Smooth muscle cell (in vitro differentiated cells): ENCODE measurements around the gene ETFRF1. TPM values are rescaled to one million over a fixed set of nuclear protein-coding genes. Genes with fewer than 3 reads are reported as not detected.

ENCODE experiments used
- DNase-seq: peaks from one replicate; lab custom pipeline; 2025; ENCODE audit not compliant: unreplicated experiment; lab: John Stamatoyannopoulos, UW
- H2AFZ ChIP-seq: fragments of 200-600 bp; sonication (generic); 2 replicates; pipeline ENCODE4 v1.6.0; 2016; ENCODE audit warnings: antibody characterized with exemption, low read depth, mild to moderate bottlenecking
- H3F3A ChIP-seq: fragments of 200-600 bp; sonication (generic); 2 replicates; pipeline ENCODE4 v1.6.0; 2017; ENCODE audit warnings: antibody characterized with exemption, low read depth
- H3K27ac ChIP-seq: fragments of 200-600 bp; sonication (generic); 2 replicates; pipeline ENCODE4 v1.5.1; 2016; ENCODE audit warnings: low read depth, mild to moderate bottlenecking
- H3K27me3 ChIP-seq: fragments of 200-600 bp; sonication (generic); 2 replicates; pipeline ENCODE4 v1.6.1; 2016; ENCODE audit warnings: low read depth, mild to moderate bottlenecking
- H3K36me3 ChIP-seq: fragments of 200-600 bp; sonication (generic); 2 replicates; pipeline ENCODE4 v1.5.1; 2016; ENCODE audit warnings: low read depth
- H3K4me1 ChIP-seq: fragments of 200-600 bp; sonication (generic); 2 replicates; pipeline ENCODE4 v1.5.1; 2016; ENCODE audit warnings: low read depth
- H3K4me2 ChIP-seq: fragments of 200-600 bp; sonication (generic); 2 replicates; pipeline ENCODE4 v1.6.0; 2016; ENCODE audit warnings: mild to moderate bottlenecking
- H3K4me3 ChIP-seq: fragments of 200-600 bp; sonication (generic); 2 replicates; pipeline ENCODE4 v1.5.1; 2016; ENCODE audit warnings: mild to moderate bottlenecking
- H3K79me2 ChIP-seq: fragments of 200-600 bp; sonication (generic); 2 replicates; pipeline ENCODE4 v1.6.0; 2016; ENCODE audit warnings: low read depth, mild to moderate bottlenecking
- H3K9ac ChIP-seq: fragments of 200-600 bp; sonication (generic); 2 replicates; pipeline ENCODE4 v1.6.0; 2016; ENCODE audit warnings: low read depth
- H3K9me3 ChIP-seq: fragments of 200-600 bp; sonication (generic); replicated peaks from 2 replicates; pipeline ENCODE4 v1.5.1; 2016; ENCODE audit warnings: low read depth
- H4K20me1 ChIP-seq: fragments of 200-600 bp; sonication (generic); 2 replicates; pipeline ENCODE4 v1.6.0; 2016; ENCODE audit warnings: low read depth
- WGBS: methylation state at CpG from one replicate; pipeline ENCODE4 v1.1.7; 2016; ENCODE audit warnings: low lambda C conversion rate; 5-methylcytosine and 5-hydroxymethylcytosine counted together
- polyA plus RNA-seq: library from polyadenylated mRNA; unstranded; fragments of >200 nt; fragmentation: Nextera tagmentation; extraction: Ambion mirVana; gene quantifications from 2 replicates; pipeline ENCODE4 v1.2.1, GENCODE V29; 2016
- total RNA-seq: library from RNA; depleted of rRNA; stranded (reverse); fragments of >200 nt; gene quantifications from 2 replicates; pipeline ENCODE4 v1.2.3, GENCODE V29; 2014
- TF ChIP-seq, protein P1 (sequence below): fragments of 200-600 bp; sonication (generic); IDR thresholded peaks from 2 replicates; pipeline ENCODE4 v1.5.1; 2017; ENCODE audit warnings: borderline replicate concordance, mild to moderate bottlenecking, antibody characterized with exemption; ENCODE audit not compliant: insufficient read depth, poor library complexity, severe bottlenecking

Gene ETFRF1
- total and polyA plus RNA-seq, 2 experiments from 2014 or later = 11.2 to 20.4 TPM

DNA sequence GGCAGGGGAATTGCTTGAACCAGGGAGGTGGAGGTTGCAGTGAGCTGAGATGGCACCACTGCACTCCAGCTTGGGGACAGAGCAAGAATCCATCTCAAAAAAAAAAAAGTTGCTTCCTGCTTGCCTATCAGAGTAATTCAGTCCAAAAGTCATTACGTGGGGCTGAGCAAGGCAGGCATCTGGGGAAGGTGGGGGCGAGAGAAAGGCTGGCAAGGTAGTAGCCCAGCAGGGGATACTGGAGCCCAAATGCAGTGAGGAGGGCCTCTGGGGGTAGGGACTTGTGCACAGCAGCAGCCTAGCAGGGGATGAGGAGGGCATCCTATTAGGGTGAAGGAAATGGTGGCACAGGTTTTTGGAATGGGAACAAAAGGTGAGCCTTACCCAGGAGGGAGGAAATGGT lies 7.1 kb downstream of the ETFRF1 start:
- no peaks in the 10 kb centered on the region for H3K9me3 ChIP-seq
- no peaks in the 10 kb centered on the region for H3K4me1 ChIP-seq
- no peak overlapping the region for H2AFZ ChIP-seq
- H4K20me1 ChIP-seq = peaks cover 6% of the 10 kb centered on the region
- no peak overlapping the region for H3K4me2 ChIP-seq
- TF ChIP-seq, protein P1, sequence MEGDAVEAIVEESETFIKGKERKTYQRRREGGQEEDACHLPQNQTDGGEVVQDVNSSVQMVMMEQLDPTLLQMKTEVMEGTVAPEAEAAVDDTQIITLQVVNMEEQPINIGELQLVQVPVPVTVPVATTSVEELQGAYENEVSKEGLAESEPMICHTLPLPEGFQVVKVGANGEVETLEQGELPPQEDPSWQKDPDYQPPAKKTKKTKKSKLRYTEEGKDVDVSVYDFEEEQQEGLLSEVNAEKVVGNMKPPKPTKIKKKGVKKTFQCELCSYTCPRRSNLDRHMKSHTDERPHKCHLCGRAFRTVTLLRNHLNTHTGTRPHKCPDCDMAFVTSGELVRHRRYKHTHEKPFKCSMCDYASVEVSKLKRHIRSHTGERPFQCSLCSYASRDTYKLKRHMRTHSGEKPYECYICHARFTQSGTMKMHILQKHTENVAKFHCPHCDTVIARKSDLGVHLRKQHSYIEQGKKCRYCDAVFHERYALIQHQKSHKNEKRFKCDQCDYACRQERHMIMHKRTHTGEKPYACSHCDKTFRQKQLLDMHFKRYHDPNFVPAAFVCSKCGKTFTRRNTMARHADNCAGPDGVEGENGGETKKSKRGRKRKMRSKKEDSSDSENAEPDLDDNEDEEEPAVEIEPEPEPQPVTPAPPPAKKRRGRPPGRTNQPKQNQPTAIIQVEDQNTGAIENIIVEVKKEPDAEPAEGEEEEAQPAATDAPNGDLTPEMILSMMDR = no peak
- H3K9ac ChIP-seq = no peak overlapping the region
- no peak overlapping the region for H3K4me3 ChIP-seq
- no peak overlapping the region for H3K27ac ChIP-seq
- H3K79me2 ChIP-seq = no peaks in the 10 kb centered on the region
- WGBS = 94% methylated on average over 2 of the region's 2 CpGs
- no peaks in the 10 kb centered on the region for H3K27me3 ChIP-seq
- no peaks in the 10 kb centered on the region for H3F3A ChIP-seq
- DNase-seq = no peak
- H3K36me3 ChIP-seq = no peaks in the 10 kb centered on the region

DNA sequence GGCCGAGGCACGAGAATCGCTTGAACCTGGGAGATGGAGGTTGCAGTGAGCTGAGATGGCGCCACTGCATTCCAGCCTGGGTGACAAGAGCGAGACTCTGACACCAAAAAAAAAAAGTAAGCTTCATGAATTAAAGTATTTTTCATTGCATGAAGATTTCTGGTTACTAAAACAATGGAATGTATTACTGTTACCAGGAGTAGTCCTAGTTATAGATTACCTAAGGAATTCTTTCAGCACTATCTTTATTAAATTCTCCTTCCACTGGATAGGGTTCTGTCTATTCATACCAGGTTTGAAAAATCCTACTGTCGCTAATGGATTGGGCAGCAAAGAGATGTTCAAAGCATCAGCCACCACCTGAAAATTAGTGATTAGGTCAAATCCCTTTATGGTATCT lies 12.4 kb downstream of the ETFRF1 start:
- no peak overlapping the region for H2AFZ ChIP-seq
- WGBS = 97% methylated on average over 6 of the region's 6 CpGs
- no peak overlapping the region for H3K27ac ChIP-seq
- TF ChIP-seq, protein P1 = no peak
- DNase-seq = no peak
- no peak overlapping the region for H3K4me3 ChIP-seq
- no peaks in the 10 kb centered on the region for H3K79me2 ChIP-seq
- H3F3A ChIP-seq = no peaks in the 10 kb centered on the region
- H3K4me2 ChIP-seq = no peak overlapping the region
- H3K27me3 ChIP-seq = no peaks in the 10 kb centered on the region
- H3K9me3 ChIP-seq = no peaks in the 10 kb centered on the region
- no peaks in the 10 kb centered on the region for H3K36me3 ChIP-seq
- no peaks in the 10 kb centered on the region for H3K4me1 ChIP-seq
- no peak overlapping the region for H3K9ac ChIP-seq
- H4K20me1 ChIP-seq = peaks cover 6% of the 10 kb centered on the region

DNA sequence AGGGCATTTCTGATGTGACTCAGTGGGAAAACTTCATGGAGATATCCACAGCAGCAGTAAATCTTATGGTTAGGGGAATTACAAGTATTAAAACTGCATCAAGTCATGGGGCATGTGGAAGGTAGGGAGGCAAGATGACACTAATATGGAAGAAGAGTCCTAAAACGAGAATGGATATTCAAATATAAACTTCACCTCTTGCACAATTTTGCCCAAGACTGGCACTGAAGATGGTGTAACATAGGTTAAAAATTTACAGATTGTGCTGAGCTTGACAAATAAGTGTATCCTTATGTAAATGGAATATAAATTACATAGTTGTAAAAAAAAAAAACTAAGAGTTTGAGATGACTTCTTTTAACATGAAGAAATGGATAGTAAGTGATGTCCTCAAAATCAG lies 12.8 kb downstream of the ETFRF1 start:
- TF ChIP-seq, protein P1 = no peak
- Histone ChIP-seq H3K27me3 (no peaks in the 10 kb centered on the region), H3K4me3 (no peak overlapping the region), H3F3A (no peaks in the 10 kb centered on the region), H3K27ac (no peak overlapping the region), H3K9ac (no peak overlapping the region), H4K20me1 (peaks cover 6% of the 10 kb centered on the region), H3K36me3 (no peaks in the 10 kb centered on the region), H3K79me2 (no peaks in the 10 kb centered on the region), H2AFZ (no peak overlapping the region), H3K4me2 (no peak overlapping the region), H3K4me1 (no peaks in the 10 kb centered on the region), H3K9me3 (no peaks in the 10 kb centered on the region)
- no peak for DNase-seq
- 100% methylated on average over 1 of the region's 1 CpG for WGBS

DNA sequence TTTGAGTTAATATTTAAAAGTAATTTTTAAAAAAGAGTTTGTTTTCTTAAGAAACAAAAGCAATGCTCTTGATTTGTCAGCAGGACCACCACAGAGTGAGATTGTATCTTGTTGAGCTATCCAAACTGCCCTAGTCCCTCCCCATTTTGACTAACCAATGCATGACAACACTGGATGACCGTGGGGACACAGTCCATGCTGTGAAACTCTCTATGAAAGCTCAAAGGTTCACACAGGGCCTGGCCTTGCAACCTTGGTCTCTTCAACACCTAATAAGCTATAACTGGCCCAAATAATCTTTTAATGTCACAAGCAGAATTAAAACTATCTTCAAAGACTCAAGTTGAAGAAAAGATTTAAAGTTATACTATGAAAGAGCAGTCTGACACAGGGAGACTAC lies 13.5 kb downstream of the ETFRF1 start:
- H3K36me3 ChIP-seq = no peaks in the 10 kb centered on the region
- H3F3A ChIP-seq = no peaks in the 10 kb centered on the region
- H3K27ac ChIP-seq = no peak overlapping the region
- no peaks in the 10 kb centered on the region for H3K79me2 ChIP-seq
- H3K9me3 ChIP-seq = no peaks in the 10 kb centered on the region
- TF ChIP-seq, protein P1 = no peak
- H3K9ac ChIP-seq = no peak overlapping the region
- H4K20me1 ChIP-seq = no peaks in the 10 kb centered on the region
- no peaks in the 10 kb centered on the region for H3K27me3 ChIP-seq
- no peak overlapping the region for H3K4me3 ChIP-seq
- WGBS = 91% methylated on average over 1 of the region's 1 CpG
- no peaks in the 10 kb centered on the region for H3K4me1 ChIP-seq
- DNase-seq = no peak
- no peak overlapping the region for H3K4me2 ChIP-seq
- H2AFZ ChIP-seq = no peak overlapping the region
